ENCODE results near the gene UBA5. TPM values are rescaled to one million over a fixed set of nuclear protein-coding genes. Genes with fewer than 3 reads are reported as not detected.

Gene UBA5
- total and polyA plus RNA-seq, 7 donors: 16.8 to 35.3 (median 23.9) TPM

DNA sequence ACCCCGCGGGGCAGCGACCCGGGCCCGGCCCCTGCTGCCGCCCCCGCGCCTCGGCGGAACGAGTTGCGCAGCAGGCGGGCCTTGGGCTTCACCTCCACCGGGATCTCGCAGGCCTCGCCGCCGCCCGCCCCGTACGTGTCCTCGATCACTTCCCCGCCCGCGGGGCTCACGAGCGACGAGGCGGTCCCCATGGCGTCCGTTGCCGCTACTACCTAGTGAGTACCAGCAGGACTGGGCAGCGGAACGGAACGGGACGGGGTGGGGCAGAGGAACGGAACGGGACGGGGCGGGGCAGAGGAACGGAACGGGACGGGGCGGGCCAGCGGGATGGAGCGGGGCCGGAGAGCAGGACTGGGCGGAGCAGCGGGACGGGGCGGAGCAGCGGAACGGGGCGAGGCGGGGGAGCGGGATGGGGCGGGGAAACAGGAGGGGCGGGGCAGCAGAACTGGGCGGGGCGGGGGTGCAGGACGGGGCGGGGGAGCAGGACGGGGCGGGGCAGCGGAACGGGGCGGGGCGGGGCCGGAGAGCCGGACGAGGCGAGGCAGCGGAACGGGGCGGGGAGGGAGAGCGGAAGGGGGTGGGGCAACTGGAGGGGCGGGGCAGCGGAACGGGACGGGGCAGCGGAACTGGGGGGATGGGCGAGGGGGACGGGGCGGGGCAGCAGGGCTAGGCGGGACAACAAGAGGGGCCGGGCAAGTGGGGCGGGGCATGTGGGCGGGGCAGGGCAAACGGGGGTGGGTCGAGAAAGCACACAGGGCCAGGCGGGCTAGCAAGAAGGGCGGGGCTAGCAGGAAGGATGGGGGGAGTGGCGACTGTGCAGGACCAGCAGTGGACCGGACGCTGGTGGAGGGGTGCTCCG, 62.3 kb downstream of the UBA5 start, which contains the start of gene NPHP3:
Gene NPHP3, minus strand, starts transcription at position 245 of the 859 bp plus-strand sequence. Its CDS starts 54 bp downstream, at position 191.
- TF ChIP-seq POLR2AphosphoS5 (IDR thresholded peaks at IDR 0.05) (peak; percentile 90 to 97 (median 94)), EP300 (IDR thresholded peaks at IDR 0.05) (no peak), POLR2A (IDR thresholded peaks at IDR 0.05) (peak; percentile 55 to 79)
- TF ChIP-seq, protein P1, sequence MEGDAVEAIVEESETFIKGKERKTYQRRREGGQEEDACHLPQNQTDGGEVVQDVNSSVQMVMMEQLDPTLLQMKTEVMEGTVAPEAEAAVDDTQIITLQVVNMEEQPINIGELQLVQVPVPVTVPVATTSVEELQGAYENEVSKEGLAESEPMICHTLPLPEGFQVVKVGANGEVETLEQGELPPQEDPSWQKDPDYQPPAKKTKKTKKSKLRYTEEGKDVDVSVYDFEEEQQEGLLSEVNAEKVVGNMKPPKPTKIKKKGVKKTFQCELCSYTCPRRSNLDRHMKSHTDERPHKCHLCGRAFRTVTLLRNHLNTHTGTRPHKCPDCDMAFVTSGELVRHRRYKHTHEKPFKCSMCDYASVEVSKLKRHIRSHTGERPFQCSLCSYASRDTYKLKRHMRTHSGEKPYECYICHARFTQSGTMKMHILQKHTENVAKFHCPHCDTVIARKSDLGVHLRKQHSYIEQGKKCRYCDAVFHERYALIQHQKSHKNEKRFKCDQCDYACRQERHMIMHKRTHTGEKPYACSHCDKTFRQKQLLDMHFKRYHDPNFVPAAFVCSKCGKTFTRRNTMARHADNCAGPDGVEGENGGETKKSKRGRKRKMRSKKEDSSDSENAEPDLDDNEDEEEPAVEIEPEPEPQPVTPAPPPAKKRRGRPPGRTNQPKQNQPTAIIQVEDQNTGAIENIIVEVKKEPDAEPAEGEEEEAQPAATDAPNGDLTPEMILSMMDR (IDR thresholded peaks at IDR 0.05): no peak
- H3K36me3 ChIP-seq: peaks cover 0 to 12% (median 0%) of the 10 kb centered on the region in 4 donors
- peak within 1 kb of the TSS; percentile 97 to 99 (median 98) for H3K27ac ChIP-seq
- H3K27me3 ChIP-seq: no peaks in the 10 kb centered on the region
- intact Hi-C loops (cut with DNase I): loop anchor here (5.0 to 10.0 kb wide), 5 partner anchors 850 to 1765 kb away; partner anchors contain the start of genes ANAPC13, CDV3, CEP63 and SRPRB
- WGBS, 2 donors: 2% methylated on average over 96 of the region's 96 CpGs
- H3K4me1 ChIP-seq: peaks cover 0 to 38% (median 31%) of the 10 kb centered on the region in 4 donors
- DNase-seq: peak; percentile 99
- H3K4me3 ChIP-seq: peak within 1 kb of the TSS; percentile 64 to 99 (median 89)
- H3K9me3 ChIP-seq: no peaks in the 10 kb centered on the region

DNA sequence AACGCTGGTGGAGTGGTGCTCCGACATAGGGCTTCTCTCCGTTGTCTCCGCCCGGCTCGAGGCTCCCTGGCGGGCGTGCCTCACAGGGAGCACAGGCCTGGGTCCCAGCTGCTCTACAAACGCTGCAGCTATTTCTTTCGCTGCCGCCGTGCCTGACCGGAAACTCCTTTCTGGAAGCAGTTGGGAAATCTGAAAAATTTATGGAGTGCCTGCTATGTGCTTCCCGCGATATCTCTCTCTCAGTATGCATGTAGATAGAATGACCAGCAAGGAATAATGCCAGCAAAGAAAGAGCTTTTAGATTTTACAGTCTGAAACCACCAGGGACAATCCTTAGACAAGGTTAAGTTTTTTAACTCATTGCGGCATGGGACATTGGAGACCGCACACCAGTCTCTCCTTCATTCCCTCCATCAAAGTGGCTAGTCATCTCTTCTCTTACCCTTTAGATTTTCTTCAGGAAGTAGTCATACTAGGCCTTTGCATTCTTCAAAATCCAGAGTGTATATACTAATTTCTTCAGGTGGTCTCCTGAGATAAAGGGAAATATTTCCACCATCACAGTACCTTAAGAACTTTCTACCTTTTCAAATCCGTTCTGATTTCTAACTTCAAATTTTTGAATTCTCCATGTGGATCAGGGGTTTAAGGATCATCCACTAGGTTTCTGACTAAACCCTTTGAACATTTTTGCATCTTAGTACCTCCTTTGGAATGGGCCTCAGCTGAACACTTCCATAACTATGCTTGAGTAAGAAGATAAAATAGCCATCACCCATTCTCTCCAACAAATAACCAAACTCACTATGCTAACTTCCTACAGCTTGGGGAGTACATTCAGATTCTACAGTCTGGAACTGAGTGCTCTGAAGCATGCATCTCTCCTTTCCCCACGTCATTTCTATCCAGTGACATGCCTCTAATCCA, 63.2 kb downstream of the UBA5 start:
- Histone ChIP-seq H3K4me1 (peaks cover 0 to 37% (median 31%) of the 10 kb centered on the region in 4 donors), H3K27ac (peak overlapping the region; percentile 83 to 89 (median 86)), H3K4me3 (peak overlapping the region; percentile 45 to 68 (median 62)), H3K9me3 (no peaks in the 10 kb centered on the region), H3K27me3 (no peaks in the 10 kb centered on the region), H3K36me3 (peaks cover 0 to 3% (median 0%) of the 10 kb centered on the region in 4 donors)
- no peak for DNase-seq
- intact Hi-C loops (cut with DNase I): loop anchor here (5.0 to 10.0 kb wide), 5 partner anchors 849 to 1764 kb away; partner anchors contain the start of genes ANAPC13, CDV3, CEP63 and SRPRB
- TF ChIP-seq POLR2A (IDR thresholded peaks at IDR 0.05): no peak
- peak in 1 of 4 donors; percentile 38 for TF ChIP-seq POLR2AphosphoS5 (IDR thresholded peaks at IDR 0.05)
- TF ChIP-seq, protein P1 (IDR thresholded peaks at IDR 0.05): peak in 1 of 4 experiments; percentile 9
- 11% methylated on average over 19 of the region's 19 CpGs for WGBS, 2 donors

DNA sequence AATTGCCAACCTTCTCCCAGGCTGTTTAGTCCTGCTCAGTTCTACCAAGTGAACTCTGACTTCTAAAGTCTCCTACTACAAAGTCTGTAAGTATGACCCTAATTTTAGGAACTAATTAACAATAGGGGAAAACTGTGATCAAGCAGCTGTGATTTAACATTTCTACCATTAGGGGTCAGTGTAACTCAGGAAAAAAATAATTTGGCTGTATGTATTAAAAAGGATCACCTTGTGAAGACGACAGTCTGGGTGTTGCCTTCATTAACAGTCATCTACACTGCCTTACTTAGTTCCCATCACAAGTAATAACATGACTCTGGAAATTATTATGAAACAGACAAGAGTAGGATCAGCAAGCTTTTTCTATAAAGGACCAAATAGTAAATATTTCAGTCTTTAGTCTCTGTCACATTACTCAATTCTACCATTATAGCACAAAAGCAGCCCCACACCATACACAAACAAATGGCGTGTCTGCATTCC, 66.3 kb downstream of the UBA5 start:
- TF ChIP-seq, protein P1 (IDR thresholded peaks at IDR 0.05): peak; percentile 48 to 82 (median 77)
- TF ChIP-seq POLR2A (IDR thresholded peaks at IDR 0.05) (no peak), EP300 (IDR thresholded peaks at IDR 0.05) (no peak), POLR2AphosphoS5 (IDR thresholded peaks at IDR 0.05) (no peak)
- peaks cover 0 to 10% (median 7%) of the 10 kb centered on the region in 4 donors for H3K4me1 ChIP-seq
- H3K27me3 ChIP-seq: no peaks in the 10 kb centered on the region
- H3K36me3 ChIP-seq: no peaks in the 10 kb centered on the region
- no peak for DNase-seq
- 9 to 24% methylated on average over 2 of the region's 2 CpGs for WGBS, 2 donors
- intact Hi-C loops (cut with DNase I): loop anchor here (2.0 to 10.0 kb wide), 5 partner anchors 310 to 1198 kb away; partner anchors contain the start of genes SRPRB and TOPBP1
- no peak overlapping the region for H3K27ac ChIP-seq
- H3K9me3 ChIP-seq: no peaks in the 10 kb centered on the region
- H3K4me3 ChIP-seq: no peak overlapping the region

Other genes with a start within 250 kb of the UBA5 start
- gene DNAJC13, start 242.8 kb upstream of the UBA5 start, total RNA-seq: 10 to 100 TPM; 33.2 to 55.9 (median 46.5) TPM
- gene DNAJC13, start 242.8 kb upstream of the UBA5 start, polyA plus RNA-seq: 10 to 100 TPM in 2 of 3 donors, 1 to 10 TPM in 1; 9.0 to 14.3 (median 12.4) TPM
- 1 to 10 TPM in 2 of 4 donors, under 1 TPM in 1, not detected in 1; 0.54 to 5.0 (median 3.2) TPM for gene ACKR4, start 63.1 kb upstream of the UBA5 start, total RNA-seq
- 1 to 10 TPM in 1 of 3 donors, under 1 TPM in 1, not detected in 1; 0.60 to 2.0 TPM for gene ACKR4, start 63.1 kb upstream of the UBA5 start, polyA plus RNA-seq
- 10 to 100 TPM; 26.8 to 71.7 (median 35.4) TPM for gene ACAD11, start 520 bp upstream of the UBA5 start, total RNA-seq
- 1 to 10 TPM; 2.4 to 4.7 (median 4.2) TPM for gene ACAD11, start 520 bp upstream of the UBA5 start, polyA plus RNA-seq
- 10 to 100 TPM; 38.0 to 76.2 (median 42.8) TPM for gene NPHP3, start 62.1 kb downstream of the UBA5 start, total RNA-seq
- gene NPHP3, start 62.1 kb downstream of the UBA5 start, polyA plus RNA-seq: 1 to 10 TPM; 4.2 to 5.1 (median 4.4) TPM

All from sigmoid colon (tissue), 7 donors.